Neural crest cell (in vitro differentiated cells): Measurements from ENCODE around the gene WWP2. TPM values are rescaled to one million over a fixed set of nuclear protein-coding genes. Genes with fewer than 3 reads are reported as not detected.

Experiments used
- DNase-seq: peaks from one replicate; pipeline ENCODE4 v3.0.0; 2021; ENCODE audit warnings: low read depth, mixed read lengths, low spot score
- H3K27ac Mint-ChIP-seq: one replicate; pipeline ENCODE4 v1.8.0; 2021; ENCODE audit warnings: mild to moderate bottlenecking, mixed read lengths; ENCODE audit not compliant: unreplicated experiment
- H3K27me3 Mint-ChIP-seq: 2 replicates; pipeline ENCODE4 v1.8.0; 2021; ENCODE audit warnings: low read depth, mild to moderate bottlenecking, mixed read lengths
- H3K36me3 Mint-ChIP-seq: 2 replicates; pipeline ENCODE4 v1.8.0; 2021; ENCODE audit warnings: low read depth, mild to moderate bottlenecking, mixed read lengths
- H3K4me1 Mint-ChIP-seq: 2 replicates; pipeline ENCODE4 v1.8.0; 2021; ENCODE audit warnings: mixed read lengths
- H3K4me3 Mint-ChIP-seq: one replicate; pipeline ENCODE4 v1.8.0; 2021; ENCODE audit warnings: mild to moderate bottlenecking, mixed read lengths
- H3K9me3 Mint-ChIP-seq: 2 replicates; pipeline ENCODE4 v1.8.0; 2021; ENCODE audit warnings: mixed read lengths
- total RNA-seq: library from RNA; stranded (reverse); gene quantifications from 2 replicates; pipeline ENCODE4 v1.2.1, GENCODE V29; 2021
- TF ChIP-seq, protein P1 (sequence below): fragments of 200-600 bp; sonication (generic); conservative IDR thresholded peaks from 2 replicates; pipeline ENCODE4 v1.5.0; 2021; ENCODE audit warnings: antibody characterized with exemption, mild to moderate bottlenecking

The WWP2 gene
- total RNA-seq, 1 donor from 2014 or later = 48.7 TPM

DNA sequence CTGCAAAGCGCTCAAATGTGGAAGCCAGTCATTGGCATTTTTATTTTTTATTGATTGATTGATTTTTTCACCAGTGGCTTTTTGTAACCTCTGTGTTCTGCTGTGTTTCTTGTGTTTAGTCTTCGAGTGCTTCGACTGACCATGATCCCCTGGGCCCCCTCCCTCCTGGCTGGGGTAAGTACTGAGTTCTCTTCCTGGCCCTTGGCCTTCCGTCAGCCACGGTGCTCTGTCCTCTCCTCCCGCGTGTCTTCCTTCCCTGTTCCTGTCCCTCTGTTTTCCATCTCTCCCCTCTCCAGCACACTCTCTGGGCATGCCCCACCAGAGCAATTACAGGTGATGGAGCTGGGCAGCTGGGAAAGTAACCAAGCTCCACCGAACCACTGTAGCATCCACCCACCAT, 163.2 kb downstream of the WWP2 start:
- peaks cover 30% of the 10 kb centered on the region for H3K4me1 Mint-ChIP-seq
- DNase-seq = no peak
- no peak overlapping the region for H3K4me3 Mint-ChIP-seq
- H3K27me3 Mint-ChIP-seq = no peaks in the 10 kb centered on the region
- peaks cover 7% of the 10 kb centered on the region for H3K36me3 Mint-ChIP-seq
- peak overlapping the region; percentile 35 for H3K27ac Mint-ChIP-seq
- TF ChIP-seq, protein P1, sequence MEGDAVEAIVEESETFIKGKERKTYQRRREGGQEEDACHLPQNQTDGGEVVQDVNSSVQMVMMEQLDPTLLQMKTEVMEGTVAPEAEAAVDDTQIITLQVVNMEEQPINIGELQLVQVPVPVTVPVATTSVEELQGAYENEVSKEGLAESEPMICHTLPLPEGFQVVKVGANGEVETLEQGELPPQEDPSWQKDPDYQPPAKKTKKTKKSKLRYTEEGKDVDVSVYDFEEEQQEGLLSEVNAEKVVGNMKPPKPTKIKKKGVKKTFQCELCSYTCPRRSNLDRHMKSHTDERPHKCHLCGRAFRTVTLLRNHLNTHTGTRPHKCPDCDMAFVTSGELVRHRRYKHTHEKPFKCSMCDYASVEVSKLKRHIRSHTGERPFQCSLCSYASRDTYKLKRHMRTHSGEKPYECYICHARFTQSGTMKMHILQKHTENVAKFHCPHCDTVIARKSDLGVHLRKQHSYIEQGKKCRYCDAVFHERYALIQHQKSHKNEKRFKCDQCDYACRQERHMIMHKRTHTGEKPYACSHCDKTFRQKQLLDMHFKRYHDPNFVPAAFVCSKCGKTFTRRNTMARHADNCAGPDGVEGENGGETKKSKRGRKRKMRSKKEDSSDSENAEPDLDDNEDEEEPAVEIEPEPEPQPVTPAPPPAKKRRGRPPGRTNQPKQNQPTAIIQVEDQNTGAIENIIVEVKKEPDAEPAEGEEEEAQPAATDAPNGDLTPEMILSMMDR = no peak
- H3K9me3 Mint-ChIP-seq = no peaks in the 10 kb centered on the region

DNA sequence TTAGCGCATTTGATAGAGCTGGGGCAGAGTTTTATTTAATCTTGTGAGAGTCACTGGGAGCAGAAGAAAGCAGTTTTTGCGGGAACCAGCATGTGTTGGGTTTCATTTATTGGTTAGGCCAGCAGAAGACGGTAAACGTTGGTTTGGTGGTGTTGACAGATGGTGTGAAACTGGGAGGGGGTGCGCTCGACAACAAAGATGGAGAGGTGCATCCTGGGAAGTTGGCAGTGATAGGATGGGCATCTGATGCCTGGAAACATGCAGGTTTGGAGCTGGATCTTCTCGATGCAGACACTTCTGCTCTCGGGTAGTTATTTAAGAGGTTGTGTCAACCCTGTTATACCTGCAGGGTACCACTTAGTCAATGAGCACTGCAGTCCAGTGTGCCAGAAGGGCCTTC, 164.1 kb downstream of the WWP2 start:
- TF ChIP-seq, protein P1 = no peak
- Mint-ChIP-seq H3K36me3 (peaks cover 7% of the 10 kb centered on the region), H3K27ac (no peak overlapping the region), H3K4me1 (peaks cover 33% of the 10 kb centered on the region), H3K4me3 (no peak overlapping the region), H3K27me3 (no peaks in the 10 kb centered on the region), H3K9me3 (no peaks in the 10 kb centered on the region)
- DNase-seq = no peak

DNA sequence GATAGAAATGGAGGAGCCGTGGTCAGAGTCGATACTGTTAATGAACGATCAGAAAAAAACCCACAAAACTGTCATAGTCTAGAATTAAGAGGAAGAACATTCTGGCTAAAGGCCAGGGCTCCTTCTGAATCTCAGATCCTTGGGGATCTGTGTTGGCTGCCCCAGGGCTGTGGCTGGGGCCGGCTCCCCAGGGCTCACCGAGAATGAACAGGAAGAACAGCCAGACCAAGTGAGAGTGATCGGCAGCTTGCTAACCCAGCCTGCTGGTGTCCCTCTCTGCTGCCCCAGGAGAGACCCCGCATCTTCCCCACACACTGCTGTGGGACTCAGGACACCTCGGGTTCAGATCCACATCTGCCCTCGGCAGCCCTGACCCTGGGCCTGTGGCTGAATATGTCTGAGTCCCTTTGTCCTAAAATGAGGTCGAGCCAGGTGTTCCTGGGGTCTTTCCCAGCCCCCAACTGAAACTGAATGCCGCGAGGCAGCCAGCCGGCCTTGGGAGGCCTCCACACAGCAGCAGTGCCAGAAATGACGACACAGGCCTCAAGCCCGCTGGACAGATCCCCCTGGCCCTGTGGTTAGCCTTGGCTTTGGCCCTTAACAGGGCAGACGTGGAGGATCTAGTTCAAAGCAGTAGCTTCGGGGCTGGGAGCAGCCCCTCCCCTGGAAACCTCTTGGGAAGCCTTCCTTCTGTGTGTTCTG, 165.1 kb downstream of the WWP2 start:
- Mint-ChIP-seq H3K36me3 (peaks cover 6% of the 10 kb centered on the region), H3K4me3 (no peak overlapping the region), H3K27ac (peak overlapping the region; percentile 47), H3K27me3 (no peaks in the 10 kb centered on the region), H3K9me3 (no peaks in the 10 kb centered on the region), H3K4me1 (peaks cover 36% of the 10 kb centered on the region)
- no peak for DNase-seq
- TF ChIP-seq, protein P1 = no peak

DNA sequence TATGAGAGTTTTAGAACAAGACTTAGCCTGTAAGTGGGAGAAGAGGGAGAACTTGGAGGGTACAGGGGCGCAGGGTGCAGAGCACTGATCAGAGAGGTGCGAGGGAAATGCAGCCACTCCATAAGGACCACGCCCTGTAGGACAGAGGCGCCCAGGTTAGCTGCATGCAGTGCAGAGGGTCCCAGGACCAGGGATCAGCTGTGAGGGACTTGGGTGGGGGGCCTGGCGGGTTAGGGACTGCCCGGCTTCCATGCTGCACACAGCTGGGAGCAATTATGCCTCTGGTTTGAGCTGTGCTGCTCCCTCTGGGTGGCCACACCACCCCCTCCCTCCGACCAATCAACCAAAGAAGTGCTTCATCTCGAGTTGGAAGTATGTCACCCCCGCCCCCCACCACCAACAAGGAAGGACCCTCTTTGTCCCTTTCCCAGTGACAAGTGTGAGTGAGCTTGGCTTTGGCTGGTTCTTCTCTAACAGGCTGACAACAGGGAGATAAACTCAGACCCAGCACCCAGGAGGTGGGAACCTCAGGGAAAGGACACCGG, 166.8 kb downstream of the WWP2 start:
- Mint-ChIP-seq H3K4me1 (peaks cover 33% of the 10 kb centered on the region), H3K4me3 (no peak overlapping the region), H3K9me3 (no peaks in the 10 kb centered on the region), H3K27me3 (no peaks in the 10 kb centered on the region), H3K27ac (no peak overlapping the region), H3K36me3 (peaks cover 7% of the 10 kb centered on the region)
- TF ChIP-seq, protein P1 = no peak
- no peak for DNase-seq

DNA sequence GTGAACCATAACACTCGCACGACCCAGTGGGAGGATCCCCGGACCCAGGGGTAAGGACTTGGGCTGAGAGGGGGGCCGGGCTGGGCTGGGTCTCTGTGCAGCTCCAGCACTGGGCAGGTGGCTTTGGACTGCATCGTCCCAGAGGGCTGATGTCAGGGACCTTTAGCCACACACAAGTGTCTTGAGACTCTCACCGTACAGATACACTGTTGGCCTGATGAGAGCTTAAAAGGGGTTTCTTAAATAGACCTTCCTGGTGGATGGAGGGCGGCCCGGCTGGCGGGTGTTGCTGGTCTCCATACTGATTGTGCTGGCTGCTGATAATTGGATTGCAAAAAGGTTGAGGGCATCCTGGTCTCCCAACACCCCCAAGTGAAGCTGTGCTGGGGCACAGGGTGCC, 167.3 kb downstream of the WWP2 start:
- DNase-seq = no peak
- Mint-ChIP-seq H3K4me3 (no peak overlapping the region), H3K4me1 (peaks cover 29% of the 10 kb centered on the region)

More for the DNA sequence above, 167.3 kb downstream of the WWP2 start:
- H3K27me3 Mint-ChIP-seq = no peaks in the 10 kb centered on the region
- no peak overlapping the region for H3K27ac Mint-ChIP-seq
- H3K9me3 Mint-ChIP-seq = no peaks in the 10 kb centered on the region
- H3K36me3 Mint-ChIP-seq = peaks cover 7% of the 10 kb centered on the region
- TF ChIP-seq, protein P1 = no peak
